GM19452 (cell line): ENCODE data around the gene EYA3.

Experiments used
- ATAC-seq: cut with Tn5 transposase; IDR thresholded peaks from one replicate; pipeline ENCODE4 v1.9.1; 2021; ENCODE audit not compliant: unreplicated experiment

EYA3 gene

DNA sequence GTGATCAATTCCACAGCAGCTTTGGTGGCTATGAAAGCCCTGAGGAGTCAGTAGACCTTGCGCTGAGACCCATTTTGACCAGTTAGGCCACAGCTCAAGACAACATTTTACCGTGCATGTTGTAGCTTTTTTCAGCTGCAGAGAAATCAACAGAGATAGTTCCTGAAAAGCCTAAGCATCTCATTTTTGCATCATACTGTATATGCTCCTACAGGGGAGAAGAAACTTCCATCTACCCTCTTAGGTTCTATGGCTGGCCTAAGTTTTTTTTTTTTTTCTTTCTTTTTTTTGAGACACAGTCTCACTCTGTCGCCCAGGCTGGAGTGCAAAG is 24.8 kb upstream of the EYA3 start:
- no peak for ATAC-seq

DNA sequence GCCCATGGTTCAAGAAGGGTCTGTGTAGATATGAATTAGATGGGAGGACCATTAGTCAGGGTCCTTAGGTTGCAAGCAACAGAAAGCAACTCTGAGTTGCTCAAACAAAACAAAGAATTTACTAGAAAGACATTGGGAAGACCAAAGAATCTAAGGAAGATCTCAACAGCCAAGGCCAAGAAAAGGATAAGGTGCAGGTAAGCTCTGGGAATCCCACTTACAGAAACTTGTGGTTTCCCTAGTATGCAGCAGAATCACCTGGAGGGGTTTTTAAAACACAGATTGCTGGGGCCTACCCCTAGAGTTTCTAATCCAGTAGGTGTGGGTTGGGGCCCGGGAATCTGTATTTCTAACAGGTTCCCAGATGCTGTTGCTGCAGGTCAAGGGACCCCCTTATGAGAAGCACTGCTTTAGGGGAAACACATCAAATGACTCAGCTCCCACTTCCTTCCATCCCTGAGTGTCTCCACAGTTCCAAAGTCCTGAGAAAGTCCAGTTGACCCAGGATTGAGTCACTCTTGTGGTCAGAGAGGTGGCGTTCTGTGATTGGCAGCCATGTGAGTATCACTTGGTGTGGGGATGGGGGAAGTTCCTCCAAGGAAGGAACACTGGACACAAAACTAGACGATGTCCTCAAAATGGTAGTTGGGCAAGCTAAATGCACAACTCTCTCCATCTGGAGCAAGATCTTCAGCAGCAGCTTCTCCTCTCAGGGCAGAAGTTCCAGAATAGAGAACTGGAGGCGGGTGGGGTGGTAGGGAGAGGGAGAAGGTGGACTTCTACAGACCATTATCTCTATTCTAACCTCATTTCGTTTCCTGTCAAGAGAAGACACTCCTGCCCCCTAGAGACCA is 24.2 kb upstream of the EYA3 start:
- no peak for ATAC-seq

DNA sequence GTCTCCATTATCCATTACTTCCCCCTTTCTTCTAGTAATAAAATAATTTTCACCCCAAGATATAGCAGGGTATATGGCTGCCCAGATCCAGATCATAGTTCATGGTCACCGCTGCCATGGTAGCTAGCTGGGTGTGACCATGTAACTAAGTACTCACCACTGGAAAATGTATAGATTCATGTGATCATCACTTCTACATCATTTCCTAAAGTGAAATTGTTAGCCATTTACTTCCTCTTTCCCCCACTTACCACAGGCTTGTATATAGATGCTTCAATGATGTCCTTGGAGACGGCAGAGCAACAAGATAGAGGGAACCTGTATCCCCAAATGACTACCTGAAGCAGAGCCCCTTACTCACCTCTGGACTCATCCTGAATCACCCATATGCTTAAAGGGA is 22.7 kb upstream of the EYA3 start:
- no peak for ATAC-seq

DNA sequence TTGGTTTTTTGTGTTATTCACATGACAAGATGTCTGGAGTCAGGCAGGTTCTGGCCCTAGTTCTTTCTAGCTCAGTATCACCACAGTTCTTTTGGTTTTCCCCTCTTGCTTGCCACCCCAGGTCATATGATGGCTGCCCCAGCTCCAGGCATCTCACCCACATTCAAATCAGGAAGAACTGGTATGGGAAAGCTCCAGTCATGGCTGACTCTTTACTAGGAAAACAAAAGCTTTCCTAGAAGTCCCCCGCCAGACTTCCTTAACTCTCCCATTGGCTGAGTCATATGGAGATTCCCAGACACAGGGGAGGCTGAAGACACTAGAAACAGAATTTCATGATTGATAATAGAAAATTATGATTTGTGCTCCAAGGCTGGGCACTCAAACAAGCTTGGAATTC is 22.1 kb upstream of the EYA3 start:
- ATAC-seq, result no peak

DNA sequence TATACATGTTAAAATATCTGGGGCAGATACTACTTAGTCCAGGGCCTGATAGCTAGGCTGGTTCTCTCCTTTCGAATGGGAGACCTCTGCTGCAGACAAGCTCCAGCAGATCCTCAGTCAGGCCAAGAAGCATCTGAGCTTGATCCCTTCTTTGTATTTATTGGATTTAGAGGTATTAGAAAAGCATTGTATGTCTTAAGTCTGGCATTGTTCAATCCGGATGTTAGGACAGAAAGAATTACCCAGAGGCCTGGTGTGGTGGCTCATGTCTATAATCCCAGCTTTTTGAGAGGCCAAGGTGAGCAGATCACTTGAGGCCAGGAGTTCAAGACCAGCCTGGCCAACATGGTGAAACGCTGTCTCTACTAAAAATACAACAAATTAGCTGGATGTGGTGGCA is 21.2 kb upstream of the EYA3 start:
- no peak for ATAC-seq

DNA sequence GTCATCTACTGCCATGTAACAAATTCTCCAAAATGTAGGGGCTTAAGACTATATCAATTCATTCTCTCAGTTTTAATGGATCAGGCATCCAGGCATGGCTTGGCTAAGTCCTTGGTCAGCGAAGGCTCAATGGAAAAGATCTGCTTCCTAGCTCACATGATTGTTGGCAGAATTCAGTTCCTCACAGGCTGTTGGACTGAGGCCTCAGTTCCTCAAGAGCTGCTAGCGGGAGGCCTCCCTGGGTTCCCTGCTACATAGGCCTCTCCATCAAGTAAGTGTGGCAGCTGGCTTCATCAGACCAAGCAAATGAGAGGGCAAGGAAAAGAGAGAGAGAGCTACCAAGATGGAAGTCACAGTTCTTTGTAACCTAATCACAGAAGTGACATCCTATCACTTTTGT is 19.6 kb upstream of the EYA3 start:
- no peak for ATAC-seq

DNA sequence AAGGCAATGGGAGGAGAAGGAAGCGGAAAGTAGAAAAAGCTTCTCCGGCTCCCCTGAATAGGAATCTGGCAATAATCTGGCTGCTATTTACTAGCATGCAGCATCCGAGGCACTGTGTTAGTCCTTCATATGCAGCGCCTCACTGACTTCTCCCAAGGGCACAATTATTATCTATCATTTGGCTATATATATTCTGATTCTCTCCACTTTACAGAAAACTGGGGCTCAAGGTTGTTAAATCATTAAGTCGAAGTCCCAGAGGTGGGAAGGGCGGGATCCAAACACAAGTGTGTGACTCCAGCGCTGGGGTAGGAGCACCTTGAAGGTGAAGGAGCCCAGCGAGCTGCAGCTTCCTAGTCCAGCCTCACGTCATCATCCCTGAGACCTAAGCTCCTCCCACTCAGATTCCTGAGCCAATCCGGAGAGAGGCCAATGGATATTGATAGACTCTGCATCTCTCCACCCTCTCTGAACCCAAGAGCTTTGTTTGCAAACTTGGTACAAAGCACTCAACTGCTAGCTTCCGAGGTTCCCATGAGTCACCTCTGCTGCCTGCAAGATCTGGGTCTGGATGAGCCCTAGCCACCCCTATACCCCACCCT is 16.6 kb upstream of the EYA3 start:
- no peak for ATAC-seq

DNA sequence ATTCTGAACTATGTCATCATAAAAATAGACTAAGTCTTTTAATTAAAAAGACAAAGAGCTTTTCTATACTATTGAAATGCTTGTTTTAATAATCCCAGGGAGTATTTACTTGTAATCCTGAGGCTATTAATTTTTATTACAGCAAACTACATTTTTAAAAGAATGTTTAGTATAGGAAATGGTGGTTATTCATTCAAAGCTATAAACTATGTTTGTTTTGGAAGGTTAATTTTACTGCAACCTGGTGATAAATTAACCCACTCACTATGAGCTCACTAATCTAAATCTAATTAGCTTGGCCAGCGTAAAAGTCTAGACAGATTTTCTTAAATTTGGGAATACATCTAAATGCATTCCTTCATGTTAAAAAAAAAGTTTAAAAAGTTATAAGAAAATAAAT is 13.8 kb upstream of the EYA3 start:
- ATAC-seq, result no peak

DNA sequence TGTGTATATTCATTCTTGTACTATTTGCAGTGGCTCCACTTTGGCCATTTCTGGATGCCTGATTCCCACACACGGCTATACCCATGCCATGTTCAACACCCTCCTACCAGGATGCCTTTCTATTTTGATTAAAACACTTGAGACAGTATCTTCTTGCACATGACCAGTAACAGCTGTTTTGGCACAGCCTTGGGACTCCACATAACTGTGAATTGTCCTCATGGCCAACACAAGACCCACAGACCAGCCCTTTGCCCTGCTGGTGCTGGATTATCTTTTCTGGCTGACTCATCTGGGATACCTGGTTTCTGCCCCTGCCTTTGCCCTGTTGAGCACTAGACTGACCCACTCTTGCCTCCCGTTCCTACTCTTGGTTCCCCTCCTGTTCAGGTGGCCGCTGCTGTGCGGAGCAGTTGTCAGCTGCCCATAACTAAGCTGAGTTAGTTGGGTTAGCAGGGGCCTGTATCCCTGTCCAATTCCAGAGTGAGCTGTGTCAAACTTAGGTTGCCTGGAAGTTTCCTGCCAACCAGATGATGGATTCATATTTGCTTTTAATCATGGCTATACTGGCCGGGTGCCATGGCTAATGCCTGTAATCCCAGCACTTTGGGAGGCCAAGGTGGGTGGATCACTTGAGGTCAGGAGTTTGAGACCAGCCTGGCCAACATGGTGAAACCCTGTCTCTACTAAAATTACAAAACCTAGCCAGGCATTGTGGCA is 10.8 kb upstream of the EYA3 start:
- no peak for ATAC-seq

DNA sequence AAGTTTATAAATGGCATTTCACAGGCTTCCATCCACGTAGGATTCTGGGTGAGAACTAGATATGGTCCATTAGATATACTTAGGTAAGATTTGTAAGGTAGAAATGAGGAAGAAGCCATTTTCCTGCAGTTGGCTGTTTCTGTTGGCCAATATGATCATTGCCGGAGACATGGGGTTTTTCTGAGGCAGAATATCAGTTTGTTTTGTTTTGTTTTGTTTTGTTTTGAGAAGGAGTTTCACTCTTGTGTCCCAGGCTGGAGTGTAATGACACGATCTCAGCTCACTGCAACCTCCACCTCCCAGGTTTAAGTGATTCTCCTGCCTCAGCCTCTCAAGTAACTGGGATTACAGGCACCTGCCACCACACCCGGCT is 8.7 kb upstream of the EYA3 start:
- ATAC-seq, result no peak

DNA sequence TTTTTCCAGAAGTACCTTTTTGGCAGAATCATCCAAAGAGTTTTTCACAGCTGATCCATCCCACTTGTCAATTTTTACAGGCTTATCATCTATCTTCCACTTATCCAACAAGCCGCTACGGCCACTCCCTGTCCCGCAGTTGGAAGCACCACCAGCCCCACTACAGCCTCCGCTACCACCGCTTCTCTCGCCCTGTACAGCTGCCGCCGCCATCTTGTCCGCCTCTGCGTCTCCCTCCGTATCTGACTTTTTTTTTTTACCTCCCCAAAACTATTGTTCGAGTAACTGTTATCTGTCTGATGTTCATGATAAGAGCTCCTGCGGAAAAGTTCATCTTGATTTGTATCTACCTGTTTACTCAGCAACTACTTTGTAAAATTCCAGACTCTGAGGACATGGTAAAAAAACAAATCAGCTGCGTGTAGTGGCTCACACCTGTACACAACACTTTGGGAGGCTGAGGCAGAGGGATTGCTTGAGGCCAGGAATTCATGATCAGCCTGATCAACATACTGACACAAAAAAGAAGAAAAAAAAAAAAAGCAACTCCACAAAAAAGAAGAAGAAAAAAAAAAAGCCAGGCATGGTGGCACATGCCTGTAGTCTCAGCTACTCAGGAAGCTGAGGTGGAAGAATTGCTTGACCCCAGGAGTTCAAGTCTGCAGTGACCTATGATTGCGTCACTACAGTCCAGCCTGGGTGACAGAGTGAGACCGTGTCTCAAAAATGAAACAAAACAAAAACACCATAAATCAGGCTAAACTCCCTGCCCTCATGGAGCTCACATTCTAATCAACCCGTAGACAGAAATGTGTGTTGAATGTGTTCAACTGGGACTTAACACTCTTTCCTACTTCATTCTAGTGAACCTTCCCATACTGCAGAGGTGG is 8.0 kb upstream of the EYA3 start:
- ATAC-seq, result no peak

DNA sequence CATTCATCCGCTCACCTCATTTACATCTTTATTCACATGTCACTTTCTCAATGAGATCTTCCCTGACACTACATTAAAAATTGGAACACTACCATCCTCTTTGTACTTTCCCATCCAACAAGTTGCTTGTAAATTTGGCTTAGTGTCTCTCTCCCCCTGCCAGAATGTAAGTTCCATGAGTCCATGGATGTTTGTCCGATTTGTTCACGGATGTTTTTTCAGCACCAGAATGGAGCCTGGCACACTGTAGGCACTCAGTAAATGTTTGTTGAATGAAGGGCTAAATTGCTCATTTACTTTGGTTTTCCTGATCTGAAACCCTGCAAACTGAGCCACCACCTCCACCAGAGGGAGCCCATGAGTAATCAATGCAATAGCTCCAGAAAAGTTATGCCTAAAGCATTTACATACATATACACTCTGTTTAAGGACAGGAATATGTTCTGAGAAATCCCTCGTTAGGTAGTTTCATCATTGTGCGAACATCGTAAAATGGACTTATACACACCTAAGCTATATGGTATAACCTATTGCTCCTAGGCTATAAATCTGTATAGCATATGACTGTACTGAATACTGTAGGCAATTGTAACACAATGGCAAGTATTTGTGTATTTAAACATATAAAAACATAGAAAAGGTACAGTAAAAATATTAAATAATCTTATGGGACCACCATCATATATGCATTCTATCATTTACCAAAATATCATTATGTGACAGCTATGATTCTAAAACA is 2.8 kb upstream of the EYA3 start:
- ATAC-seq, result no peak

DNA sequence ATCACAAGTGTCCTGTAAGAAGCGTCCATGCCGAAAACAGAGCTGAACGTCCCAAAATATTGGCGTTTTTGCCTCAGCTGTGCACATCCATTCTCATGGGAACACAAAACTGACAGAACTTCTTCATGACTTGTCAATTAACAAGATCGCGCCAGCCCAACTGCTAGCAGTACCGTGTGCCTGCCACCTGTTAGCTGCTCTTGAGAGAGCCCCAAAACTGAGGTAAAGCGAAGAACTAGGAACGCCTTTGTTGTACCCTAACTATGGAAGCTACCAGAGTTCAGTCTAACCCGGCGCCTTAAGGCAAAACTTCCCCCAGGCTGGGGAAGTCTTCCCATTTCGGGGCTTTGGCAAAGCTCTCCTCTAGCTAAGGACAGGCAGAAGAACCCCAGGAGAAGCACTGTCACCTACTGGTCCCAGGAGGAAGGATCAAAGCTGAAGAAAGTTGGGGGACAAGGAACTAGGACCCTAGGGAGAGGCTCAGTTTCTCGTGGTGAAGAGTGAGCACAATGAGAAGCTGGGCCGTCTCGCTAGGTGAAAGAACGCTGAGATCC is 719 bp downstream of the EYA3 start:
- ATAC-seq, result peak; percentile 3

DNA sequence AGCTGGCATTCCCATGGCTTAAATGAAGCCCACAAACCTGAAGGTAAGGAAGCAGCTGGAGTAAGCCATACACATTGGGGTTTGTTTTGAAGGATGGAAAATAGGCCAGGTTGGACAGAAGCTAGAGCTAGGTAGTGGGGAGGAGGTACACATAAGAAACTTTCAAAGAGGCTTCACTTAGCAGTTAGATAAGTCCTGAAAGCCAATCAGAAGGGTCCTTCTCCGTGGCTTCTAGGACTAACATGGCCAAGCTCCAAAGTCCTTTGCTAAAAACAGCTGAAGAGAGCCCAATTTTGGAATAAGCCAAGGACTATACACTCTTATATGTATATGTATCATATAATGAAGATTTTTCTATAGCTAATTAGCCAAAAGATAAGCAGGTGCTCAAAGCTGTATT is 1.8 kb downstream of the EYA3 start:
- no peak for ATAC-seq

DNA sequence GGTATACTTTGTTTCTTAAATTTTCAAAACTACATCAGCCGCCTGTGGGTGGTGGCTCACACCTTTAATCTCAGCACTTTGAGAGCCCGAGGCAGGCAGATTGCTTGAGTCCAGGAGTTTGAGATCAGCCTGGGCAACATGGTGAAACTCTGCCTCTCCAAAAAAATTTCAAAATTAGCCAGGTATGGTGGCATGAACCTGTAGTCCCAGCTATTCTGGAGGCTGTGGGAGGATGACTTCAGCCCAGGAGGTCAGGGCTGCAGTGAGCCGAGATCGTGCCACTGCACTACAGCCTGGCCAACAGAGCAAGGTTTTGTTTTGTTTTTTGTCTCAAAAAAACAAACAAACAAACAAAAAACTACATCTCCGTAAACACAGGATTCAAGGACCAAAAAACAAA is 3.3 kb downstream of the EYA3 start:
- no peak for ATAC-seq

DNA sequence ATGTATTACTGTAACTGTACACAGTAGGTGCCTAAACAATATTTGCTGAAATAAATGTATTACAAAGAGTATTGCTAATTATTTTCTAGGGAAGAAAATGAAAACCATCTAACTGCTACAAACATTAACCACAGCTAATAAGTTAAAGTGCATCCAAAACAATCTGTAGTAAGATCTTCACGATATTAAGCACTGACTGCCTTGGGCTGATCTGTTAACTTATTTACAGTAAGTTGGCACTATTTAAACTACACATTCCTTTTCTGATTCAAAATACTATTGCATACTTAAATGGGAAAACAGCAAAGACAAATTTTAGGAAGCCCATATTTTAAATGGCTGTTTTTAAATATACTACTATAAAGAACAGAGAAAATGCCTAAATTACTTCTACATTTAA is 4.5 kb downstream of the EYA3 start:
- no peak for ATAC-seq

DNA sequence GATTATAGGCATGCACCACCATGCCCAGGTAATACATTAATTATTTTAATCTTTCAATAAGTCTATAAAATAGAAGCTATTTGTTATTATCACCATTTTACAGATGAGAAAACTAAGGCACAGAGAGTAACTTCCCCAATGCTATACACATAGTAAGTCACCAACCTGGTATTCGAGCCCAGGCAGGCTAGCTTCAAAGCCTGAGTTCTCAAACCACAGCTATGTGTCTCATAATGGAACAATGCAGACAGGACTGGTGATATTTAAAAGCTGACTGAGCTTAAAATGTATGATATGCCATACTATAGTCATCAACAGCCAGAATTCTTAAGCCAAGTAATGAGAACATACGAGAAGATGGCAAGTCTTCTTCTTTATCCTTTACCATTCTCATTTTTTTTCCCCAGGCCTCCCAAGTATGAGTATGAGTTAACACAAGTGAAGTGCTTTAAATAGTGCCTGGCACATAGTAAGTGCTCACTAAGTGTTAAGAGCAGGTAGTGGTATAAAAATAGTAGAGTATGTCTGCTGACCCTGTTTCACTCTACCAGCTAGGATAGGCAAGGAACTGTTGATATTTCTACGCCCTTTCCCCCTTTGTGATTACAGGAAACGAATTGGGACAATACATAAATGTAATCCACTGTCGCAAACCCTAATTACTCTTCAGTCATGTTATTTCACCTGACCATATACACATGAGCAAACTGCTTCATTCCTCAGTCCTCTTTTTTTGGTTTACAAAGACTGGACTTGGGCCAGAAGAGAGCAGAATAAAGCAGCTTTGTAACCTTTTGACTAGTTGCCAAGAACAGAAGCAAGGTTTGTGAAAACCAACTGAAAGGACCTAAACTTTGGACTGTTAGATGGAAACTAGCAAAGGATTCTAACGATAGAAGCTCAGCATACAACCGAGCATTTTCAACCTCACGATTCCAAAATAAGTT is 9.5 kb downstream of the EYA3 start:
- no peak for ATAC-seq

DNA sequence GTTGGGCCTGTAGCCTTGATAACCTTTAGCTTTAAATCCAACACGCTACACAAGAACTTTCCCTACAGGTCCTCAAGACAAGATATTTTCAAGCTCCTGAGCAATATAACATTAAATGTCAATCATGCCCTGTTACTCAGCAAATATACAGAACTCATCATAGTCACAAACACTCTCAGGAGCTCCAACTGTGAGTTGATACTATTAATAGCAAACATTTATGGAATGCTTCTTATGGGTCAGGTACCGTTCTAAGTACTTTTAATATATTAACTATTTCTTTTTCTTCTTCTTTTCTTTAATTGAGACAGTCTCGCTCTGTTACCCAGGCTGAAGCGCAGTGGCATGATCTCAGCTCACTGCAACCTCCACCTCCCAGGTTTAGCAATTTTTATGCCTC is 10.1 kb downstream of the EYA3 start:
- ATAC-seq, result no peak

DNA sequence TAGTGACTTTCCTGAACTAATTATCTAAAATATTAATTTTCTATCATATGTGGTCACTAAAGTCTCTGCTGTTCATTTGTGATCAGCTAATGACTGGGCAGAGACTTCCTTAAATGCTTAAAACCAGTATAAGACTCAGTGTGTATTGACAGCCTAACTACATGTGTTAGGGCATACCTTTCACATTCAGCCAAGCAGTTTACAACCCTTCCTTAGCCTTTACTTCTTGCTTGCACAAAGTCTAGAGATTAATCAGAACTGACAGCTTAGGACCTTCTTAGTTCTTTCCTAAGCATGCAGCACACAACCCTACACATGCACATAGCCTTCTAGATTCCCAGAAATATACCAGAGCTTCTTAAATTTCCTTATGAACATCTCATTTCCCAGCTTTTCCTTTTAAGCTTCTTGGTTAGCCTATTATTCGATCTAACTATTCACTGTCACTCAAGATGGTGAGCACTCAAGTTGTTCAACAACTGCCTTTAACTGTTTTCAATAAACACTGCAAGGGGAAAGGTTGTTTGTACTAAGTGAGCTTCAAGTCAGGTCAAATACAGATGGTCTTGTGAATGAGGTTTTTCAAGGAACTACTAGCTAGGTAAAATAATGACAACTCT is 13.4 kb downstream of the EYA3 start:
- no peak for ATAC-seq
